Fibroblast of lung (primary cell): Measurements from ENCODE around the gene MPDZ.

Source experiments
- EZH2 ChIP-seq: IDR thresholded peaks from 2 replicates; pipeline ENCODE4 v1.5.1; 2012; ENCODE audit warnings: low read length, control low read depth, mild to moderate bottlenecking; ENCODE audit errors: missing control alignments
- TF ChIP-seq, protein P1 (sequence below), 2 donors: IDR thresholded peaks in 1 of 2; conservative IDR thresholded peaks in 1 of 2; 1 replicate in 1 of 2; 2 replicates in 1 of 2; pipeline ENCODE4 v1.5.1; 2011 to 2012; ENCODE audit warnings: low read length in 2 of 2, control low read depth in 1 of 2, inconsistent platforms in 1 of 2, low read depth in 1 of 2, mild to moderate bottlenecking in 1 of 2

DNA sequence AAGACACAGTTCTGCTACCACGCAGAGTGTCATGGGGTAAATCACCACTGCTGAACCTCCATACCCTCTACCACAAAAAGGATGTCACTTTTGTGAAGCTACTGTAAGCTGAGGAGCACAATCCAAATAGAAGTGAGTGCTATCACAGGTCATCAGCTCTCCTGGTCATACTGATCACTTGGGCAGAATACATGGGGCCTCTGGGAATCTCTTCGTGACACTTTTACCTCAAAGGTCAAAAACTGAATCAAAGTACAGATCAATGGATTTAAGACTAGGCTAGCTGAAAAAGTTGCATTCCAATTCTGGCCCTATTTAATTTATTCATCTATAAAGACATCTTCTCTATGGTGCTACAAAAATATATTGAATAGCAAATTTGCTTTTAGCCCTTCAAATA, 115.5 kb downstream of the MPDZ start:
- TF ChIP-seq, protein P1, sequence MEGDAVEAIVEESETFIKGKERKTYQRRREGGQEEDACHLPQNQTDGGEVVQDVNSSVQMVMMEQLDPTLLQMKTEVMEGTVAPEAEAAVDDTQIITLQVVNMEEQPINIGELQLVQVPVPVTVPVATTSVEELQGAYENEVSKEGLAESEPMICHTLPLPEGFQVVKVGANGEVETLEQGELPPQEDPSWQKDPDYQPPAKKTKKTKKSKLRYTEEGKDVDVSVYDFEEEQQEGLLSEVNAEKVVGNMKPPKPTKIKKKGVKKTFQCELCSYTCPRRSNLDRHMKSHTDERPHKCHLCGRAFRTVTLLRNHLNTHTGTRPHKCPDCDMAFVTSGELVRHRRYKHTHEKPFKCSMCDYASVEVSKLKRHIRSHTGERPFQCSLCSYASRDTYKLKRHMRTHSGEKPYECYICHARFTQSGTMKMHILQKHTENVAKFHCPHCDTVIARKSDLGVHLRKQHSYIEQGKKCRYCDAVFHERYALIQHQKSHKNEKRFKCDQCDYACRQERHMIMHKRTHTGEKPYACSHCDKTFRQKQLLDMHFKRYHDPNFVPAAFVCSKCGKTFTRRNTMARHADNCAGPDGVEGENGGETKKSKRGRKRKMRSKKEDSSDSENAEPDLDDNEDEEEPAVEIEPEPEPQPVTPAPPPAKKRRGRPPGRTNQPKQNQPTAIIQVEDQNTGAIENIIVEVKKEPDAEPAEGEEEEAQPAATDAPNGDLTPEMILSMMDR (conservative IDR thresholded peaks at IDR 0.05 in 1 of 2, IDR thresholded peaks at IDR 0.05 in 1 of 2; ENCODE audit: low read depth in 1 of 2, low read length in 2 of 2), result no peak
- TF ChIP-seq EZH2, result no peak
